K562 (cell line): ENCODE data around the gene RAD50. TPM values are rescaled to one million over a fixed set of nuclear protein-coding genes. Genes with fewer than 3 reads are reported as not detected.
A peak's percentile ranks its signal among the peaks of the same experiment; 100 is the strongest.

ENCODE experiments used
- ASH1L ChIP-seq: fragments of 450-650 bp; IDR thresholded peaks from 2 replicates; pipeline ENCODE4 v1.6.1; 2018; ENCODE audit warnings: borderline replicate concordance, mild to moderate bottlenecking, low read depth; ENCODE audit not compliant: partially characterized antibody
- MIER1 ChIP-seq: fragments of 450-650 bp; IDR thresholded peaks from 2 replicates; pipeline ENCODE4 v1.6.1; 2016; ENCODE audit warnings: antibody characterized with exemption, mild to moderate bottlenecking, low read depth
- PHF20 ChIP-seq: fragments of 450-650 bp; IDR thresholded peaks from 2 replicates; pipeline ENCODE4 v1.6.1; 2018; ENCODE audit not compliant: partially characterized antibody
- RNF2 ChIP-seq: sonication (generic); IDR thresholded peaks from 2 replicates; pipeline ENCODE4 v1.6.1; 2016
- SMAD1 ChIP-seq: fragments of 150-350 bp; IDR thresholded peaks from 2 replicates; pipeline ENCODE4 v1.6.1; 2014; ENCODE audit warnings: low read length, low read depth; ENCODE audit not compliant: partially characterized antibody
- TAF7 ChIP-seq: fragments of 450-650 bp; IDR thresholded peaks from 2 replicates; pipeline ENCODE4 v1.6.1; 2016; ENCODE audit warnings: missing genetic modification characterization, missing compliant biosample characterization
- TBL1XR1 ChIP-seq, 2 experiments: IDR thresholded peaks; 2 replicates each; pipeline ENCODE4 v1.6.1; 2012; ENCODE audit warnings: improper control_type of control experiment in 2 of 2, low read length in 2 of 2, mild to moderate bottlenecking in 1 of 2
- ZBTB1 ChIP-seq: sonication (generic); formaldehyde crosslinking; IDR thresholded peaks from 2 replicates; pipeline ENCODE4 v1.8.1; 2023; ENCODE audit warnings: missing genetic modification reagents, low read depth, mild to moderate bottlenecking, borderline replicate concordance
- ZNF561 ChIP-seq: fragments of 450-650 bp; formaldehyde crosslinking; conservative IDR thresholded peaks from 2 replicates; pipeline ENCODE4 v1.4.0; 2020; ENCODE audit warnings: mild to moderate bottlenecking, moderate library complexity
- polyA plus RNA-seq, 8 experiments: library from polyadenylated mRNA; depleted of rRNA in 4 of 8; stranded (reverse) in 5 of 8; unstranded in 3 of 8; fragments of >200 nt; fragmentation: Nextera tagmentation in 2 of 8; fragmentation: Illumina TruSeq in 1 of 8; extraction: Ambion mirVana in 2 of 8; extraction: Trizol in 1 of 8; gene quantifications; 2 replicates each; pipeline versions ENCODE4 v1.2.1 to v1.2.3, GENCODE V29; 2011 to 2014; ENCODE audit warnings: inconsistent platforms in 1 of 8, missing spikeins in 1 of 8
- total RNA-seq, 7 experiments: library from RNA; depleted of rRNA in 6 of 7; stranded (reverse); fragments of >200 nt in 6 of 7; fragmentation: Illumina TruSeq in 2 of 7; extraction: Trizol in 2 of 7; gene quantifications; 2 replicates each; pipeline versions ENCODE4 v1.2.1 to v1.2.3, GENCODE V29; 2011 to 2021; ENCODE audit warnings: low replicate concordance in 1 of 7
- TF ChIP-seq, protein P1 (sequence below): fragments of 250-450 bp; sonication (Bioruptor Pico); IDR thresholded peaks from 2 replicates; pipeline ENCODE4 v1.8.0; 2022; ENCODE audit warnings: moderate library complexity, mild to moderate bottlenecking, inconsistent platforms
- TF ChIP-seq, protein P2 (sequence below): fragments of 250-450 bp; sonication (Bioruptor Pico); IDR thresholded peaks from 2 replicates; pipeline ENCODE4 v1.4.0; 2020
- TF ChIP-seq, protein P3 (sequence below): fragments of 450-650 bp; IDR thresholded peaks from 2 replicates; pipeline ENCODE4 v1.6.1; 2017; ENCODE audit warnings: antibody characterized with exemption
- TF ChIP-seq, protein P4 (sequence below), 2 experiments: fragments of 450-650 bp in 1 of 2; sonication (generic) in 1 of 2; formaldehyde crosslinking in 1 of 2; IDR thresholded peaks in 1 of 2; conservative IDR thresholded peaks in 1 of 2; 2 replicates each; pipeline versions ENCODE4 v1.6.1 to v1.8.1; 2016 to 2023; ENCODE audit warnings: mild to moderate bottlenecking in 2 of 2, moderate library complexity in 2 of 2, inconsistent platforms in 1 of 2, missing genetic modification reagents in 1 of 2
- TF ChIP-seq, protein P5 (sequence below), 2 experiments: fragments of 200-800 bp in 1 of 2; sonication (Bioruptor generic) in 1 of 2; sonication (generic) in 1 of 2; formaldehyde crosslinking in 1 of 2; IDR thresholded peaks in 1 of 2; conservative IDR thresholded peaks in 1 of 2; 2 replicates each; pipeline versions ENCODE4 v1.5.0 to v1.6.1; 2016 to 2020; ENCODE audit warnings: missing compliant biosample characterization in 1 of 2, missing genetic modification characterization in 1 of 2, missing genetic modification reagents in 1 of 2

RAD50 gene
- total and polyA plus RNA-seq, 9 of the 15 experiments (the other 6 are each of a cell fraction or from before 2014, with no cell fraction given): 15.3 to 74.2 (median 44.1) TPM

DNA sequence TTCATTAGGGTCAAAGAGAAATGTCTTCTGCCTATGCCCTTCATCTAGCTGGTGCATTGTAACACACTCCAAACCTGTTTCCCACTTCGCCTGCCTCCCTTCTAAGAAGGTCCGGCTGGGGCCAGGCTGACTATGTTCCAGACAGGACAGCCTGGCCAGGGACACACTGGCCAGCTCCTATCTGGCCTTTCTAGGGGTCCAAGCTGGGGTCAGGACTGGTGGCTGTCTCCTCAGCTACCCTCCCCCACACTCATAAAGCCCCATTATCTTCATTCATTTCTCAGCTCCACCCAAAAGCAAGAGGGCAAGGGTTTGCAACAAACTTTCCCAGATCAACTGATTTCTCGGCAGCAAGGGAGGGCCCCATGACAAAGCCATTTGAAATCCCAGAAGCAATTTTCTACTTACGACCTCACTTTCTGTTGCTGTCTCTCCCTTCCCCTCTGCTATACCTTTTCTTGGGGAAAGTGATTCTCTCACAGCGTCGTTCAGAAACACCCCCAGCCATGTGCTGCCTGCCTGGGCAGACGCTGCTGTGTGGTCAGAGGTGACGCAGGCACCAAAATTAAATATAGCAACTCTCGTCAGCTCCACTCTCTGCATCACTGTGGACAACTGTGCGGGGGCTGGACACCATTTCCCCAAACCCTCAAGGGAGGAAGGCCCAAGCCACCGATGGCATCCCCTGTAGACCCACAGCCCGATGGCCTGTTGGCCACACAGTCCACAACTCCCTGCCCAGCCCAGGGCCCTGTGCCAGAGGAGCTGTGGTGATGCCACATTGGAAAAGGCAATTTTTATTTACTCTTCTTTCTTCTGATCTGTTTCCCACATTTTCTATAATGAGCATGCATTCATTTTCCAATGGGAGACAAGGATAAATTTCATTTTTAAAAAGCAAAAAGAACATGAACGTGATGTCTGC lies 107.3 kb downstream of the RAD50 start (continued):
- TF ChIP-seq, protein P1, sequence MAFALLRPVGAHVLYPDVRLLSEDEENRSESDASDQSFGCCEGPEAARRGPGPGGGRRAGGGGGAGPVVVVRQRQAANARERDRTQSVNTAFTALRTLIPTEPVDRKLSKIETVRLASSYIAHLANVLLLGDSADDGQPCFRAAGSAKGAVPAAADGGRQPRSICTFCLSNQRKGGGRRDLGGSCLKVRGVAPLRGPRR: peak; percentile 64; the same call in 1 of the 2 replicates
- TF ChIP-seq, protein P2, sequence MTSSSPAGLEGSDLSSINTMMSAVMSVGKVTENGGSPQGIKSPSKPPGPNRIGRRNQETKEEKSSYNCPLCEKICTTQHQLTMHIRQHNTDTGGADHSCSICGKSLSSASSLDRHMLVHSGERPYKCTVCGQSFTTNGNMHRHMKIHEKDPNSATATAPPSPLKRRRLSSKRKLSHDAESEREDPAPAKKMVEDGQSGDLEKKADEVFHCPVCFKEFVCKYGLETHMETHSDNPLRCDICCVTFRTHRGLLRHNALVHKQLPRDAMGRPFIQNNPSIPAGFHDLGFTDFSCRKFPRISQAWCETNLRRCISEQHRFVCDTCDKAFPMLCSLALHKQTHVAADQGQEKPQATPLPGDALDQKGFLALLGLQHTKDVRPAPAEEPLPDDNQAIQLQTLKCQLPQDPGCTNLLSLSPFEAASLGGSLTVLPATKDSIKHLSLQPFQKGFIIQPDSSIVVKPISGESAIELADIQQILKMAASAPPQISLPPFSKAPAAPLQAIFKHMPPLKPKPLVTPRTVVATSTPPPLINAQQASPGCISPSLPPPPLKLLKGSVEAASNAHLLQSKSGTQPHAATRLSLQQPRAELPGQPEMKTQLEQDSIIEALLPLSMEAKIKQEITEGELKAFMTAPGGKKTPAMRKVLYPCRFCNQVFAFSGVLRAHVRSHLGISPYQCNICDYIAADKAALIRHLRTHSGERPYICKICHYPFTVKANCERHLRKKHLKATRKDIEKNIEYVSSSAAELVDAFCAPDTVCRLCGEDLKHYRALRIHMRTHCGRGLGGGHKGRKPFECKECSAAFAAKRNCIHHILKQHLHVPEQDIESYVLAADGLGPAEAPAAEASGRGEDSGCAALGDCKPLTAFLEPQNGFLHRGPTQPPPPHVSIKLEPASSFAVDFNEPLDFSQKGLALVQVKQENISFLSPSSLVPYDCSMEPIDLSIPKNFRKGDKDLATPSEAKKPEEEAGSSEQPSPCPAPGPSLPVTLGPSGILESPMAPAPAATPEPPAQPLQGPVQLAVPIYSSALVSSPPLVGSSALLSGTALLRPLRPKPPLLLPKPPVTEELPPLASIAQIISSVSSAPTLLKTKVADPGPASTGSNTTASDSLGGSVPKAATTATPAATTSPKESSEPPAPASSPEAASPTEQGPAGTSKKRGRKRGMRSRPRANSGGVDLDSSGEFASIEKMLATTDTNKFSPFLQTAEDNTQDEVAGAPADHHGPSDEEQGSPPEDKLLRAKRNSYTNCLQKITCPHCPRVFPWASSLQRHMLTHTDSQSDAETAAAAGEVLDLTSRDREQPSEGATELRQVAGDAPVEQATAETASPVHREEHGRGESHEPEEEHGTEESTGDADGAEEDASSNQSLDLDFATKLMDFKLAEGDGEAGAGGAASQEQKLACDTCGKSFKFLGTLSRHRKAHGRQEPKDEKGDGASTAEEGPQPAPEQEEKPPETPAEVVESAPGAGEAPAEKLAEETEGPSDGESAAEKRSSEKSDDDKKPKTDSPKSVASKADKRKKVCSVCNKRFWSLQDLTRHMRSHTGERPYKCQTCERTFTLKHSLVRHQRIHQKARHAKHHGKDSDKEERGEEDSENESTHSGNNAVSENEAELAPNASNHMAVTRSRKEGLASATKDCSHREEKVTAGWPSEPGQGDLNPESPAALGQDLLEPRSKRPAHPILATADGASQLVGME (CRISPR knock-in tag): peak; percentile 37; the same call in 1 of the 2 replicates
- TF ChIP-seq, protein P3, sequence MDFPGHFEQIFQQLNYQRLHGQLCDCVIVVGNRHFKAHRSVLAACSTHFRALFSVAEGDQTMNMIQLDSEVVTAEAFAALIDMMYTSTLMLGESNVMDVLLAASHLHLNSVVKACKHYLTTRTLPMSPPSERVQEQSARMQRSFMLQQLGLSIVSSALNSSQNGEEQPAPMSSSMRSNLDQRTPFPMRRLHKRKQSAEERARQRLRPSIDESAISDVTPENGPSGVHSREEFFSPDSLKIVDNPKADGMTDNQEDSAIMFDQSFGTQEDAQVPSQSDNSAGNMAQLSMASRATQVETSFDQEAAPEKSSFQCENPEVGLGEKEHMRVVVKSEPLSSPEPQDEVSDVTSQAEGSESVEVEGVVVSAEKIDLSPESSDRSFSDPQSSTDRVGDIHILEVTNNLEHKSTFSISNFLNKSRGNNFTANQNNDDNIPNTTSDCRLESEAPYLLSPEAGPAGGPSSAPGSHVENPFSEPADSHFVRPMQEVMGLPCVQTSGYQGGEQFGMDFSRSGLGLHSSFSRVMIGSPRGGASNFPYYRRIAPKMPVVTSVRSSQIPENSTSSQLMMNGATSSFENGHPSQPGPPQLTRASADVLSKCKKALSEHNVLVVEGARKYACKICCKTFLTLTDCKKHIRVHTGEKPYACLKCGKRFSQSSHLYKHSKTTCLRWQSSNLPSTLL: no peak; the same call in 1 of the 2 replicates
- no peak for TF ChIP-seq TAF7 (tag)
- no peak for TF ChIP-seq SMAD1
- peak; percentile 52; the same call in 1 of the 2 replicates for TF ChIP-seq ZNF561 (CRISPR knock-in tag)
- peak; percentile 27 to 62; a peak in 1 of 4 replicates for TF ChIP-seq TBL1XR1 (IDR thresholded peaks at IDR 0.05; ENCODE audit: low read length in 2 of 2)
- TF ChIP-seq ZBTB1: no peak; the same call in 1 of the 2 replicates
- TF ChIP-seq ASH1L: no peak
- no peak for TF ChIP-seq MIER1
- TF ChIP-seq, protein P4, sequence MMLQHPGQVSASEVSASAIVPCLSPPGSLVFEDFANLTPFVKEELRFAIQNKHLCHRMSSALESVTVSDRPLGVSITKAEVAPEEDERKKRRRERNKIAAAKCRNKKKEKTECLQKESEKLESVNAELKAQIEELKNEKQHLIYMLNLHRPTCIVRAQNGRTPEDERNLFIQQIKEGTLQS (IDR thresholded peaks at IDR 0.05): peak; percentile 41
- TF ChIP-seq, protein P4 (CRISPR knock-in tag; conservative IDR thresholded peaks at IDR 0.05): peak; percentile 57; the same call in 1 of the 2 replicates
- no peak for TF ChIP-seq PHF20
- TF ChIP-seq, protein P5, sequence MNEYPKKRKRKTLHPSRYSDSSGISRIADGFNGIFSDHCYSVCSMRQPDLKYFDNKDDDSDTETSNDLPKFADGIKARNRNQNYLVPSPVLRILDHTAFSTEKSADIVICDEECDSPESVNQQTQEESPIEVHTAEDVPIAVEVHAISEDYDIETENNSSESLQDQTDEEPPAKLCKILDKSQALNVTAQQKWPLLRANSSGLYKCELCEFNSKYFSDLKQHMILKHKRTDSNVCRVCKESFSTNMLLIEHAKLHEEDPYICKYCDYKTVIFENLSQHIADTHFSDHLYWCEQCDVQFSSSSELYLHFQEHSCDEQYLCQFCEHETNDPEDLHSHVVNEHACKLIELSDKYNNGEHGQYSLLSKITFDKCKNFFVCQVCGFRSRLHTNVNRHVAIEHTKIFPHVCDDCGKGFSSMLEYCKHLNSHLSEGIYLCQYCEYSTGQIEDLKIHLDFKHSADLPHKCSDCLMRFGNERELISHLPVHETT (CRISPR knock-in tag; conservative IDR thresholded peaks at IDR 0.05 in 1 of 2, IDR thresholded peaks at IDR 0.05 in 1 of 2): peak in 1 of 2 experiments; percentile 85; a peak in 2 of 4 replicates
- TF ChIP-seq RNF2: no peak
